Cardiac muscle cell (in vitro differentiated cells and primary cell): ENCODE measurements around the gene STK10. TPM values are rescaled to one million over a fixed set of nuclear protein-coding genes. Genes with fewer than 3 reads are reported as not detected.

Source experiments
- DNase-seq, 2 donors: peaks; one replicate each; pipeline versions ENCODE4 v3.0.0 to v3.0.0-alpha.2; 2010 to 2017; ENCODE audit warnings: low read depth in 1 of 2, low spot score in 1 of 2
- H3K27ac ChIP-seq: fragments of 200-600 bp; sonication (generic); 2 replicates; pipeline ENCODE4 v1.5.1; 2016
- H3K27me3 ChIP-seq: fragments of 200-600 bp; sonication (generic); 2 replicates; pipeline ENCODE4 v1.6.0; 2016; ENCODE audit warnings: control low read depth
- H3K36me3 ChIP-seq: fragments of 200-600 bp; sonication (generic); 2 replicates; pipeline ENCODE4 v1.5.1; 2016; ENCODE audit warnings: control low read depth
- H3K4me1 ChIP-seq: fragments of 200-600 bp; sonication (generic); 2 replicates; pipeline ENCODE4 v1.8.1; 2017; ENCODE audit warnings: low read depth, mild to moderate bottlenecking, mixed run types
- H3K4me3 ChIP-seq: fragments of 200-600 bp; sonication (generic); 2 replicates; pipeline ENCODE4 v1.5.1; 2016; ENCODE audit warnings: mild to moderate bottlenecking
- H3K9me3 ChIP-seq: fragments of 200-600 bp; sonication (generic); 2 replicates; pipeline ENCODE4 v1.5.1; 2017; ENCODE audit warnings: low read depth, mild to moderate bottlenecking, control low read depth
- CTCF ChIP-seq: IDR thresholded peaks from 2 replicates; pipeline ENCODE4 v1.5.1; 2012; ENCODE audit warnings: low read depth, mild to moderate bottlenecking, low read length
- polyA plus RNA-seq: library from polyadenylated mRNA; unstranded; fragments of >200 nt; fragmentation: Nextera tagmentation; extraction: Ambion mirVana; gene quantifications from 2 replicates; pipeline ENCODE4 v1.2.1, GENCODE V29; 2016
- total RNA-seq: library from RNA; depleted of rRNA; stranded (reverse); fragments of >200 nt; gene quantifications from 2 replicates; pipeline ENCODE4 v1.2.3, GENCODE V29; 2016

Gene STK10
- total and polyA plus RNA-seq, 2 experiments from 2014 or later: 10.8 to 16.4 TPM

GRCh38 chr5:172042183-172042582 lies 145.8 kb downstream of the STK10 start:
- no peak overlapping the region for H3K4me3 ChIP-seq
- H3K27me3 ChIP-seq: no peaks in the 10 kb centered on the region
- H3K4me1 ChIP-seq: no peaks in the 10 kb centered on the region
- TF ChIP-seq CTCF: no peak
- H3K36me3 ChIP-seq: no peaks in the 10 kb centered on the region
- no peak overlapping the region for H3K27ac ChIP-seq
- no peaks in the 10 kb centered on the region for H3K9me3 ChIP-seq
- no peak for DNase-seq

GRCh38 chr5:172038167-172038566 lies 149.9 kb downstream of the STK10 start:
- no peak for DNase-seq
- Histone ChIP-seq H3K36me3 (no peaks in the 10 kb centered on the region), H3K4me3 (no peak overlapping the region), H3K4me1 (no peaks in the 10 kb centered on the region), H3K27me3 (no peaks in the 10 kb centered on the region), H3K9me3 (no peaks in the 10 kb centered on the region), H3K27ac (no peak overlapping the region)
- no peak for TF ChIP-seq CTCF

- Histone ChIP-seq H3K4me1 (no peaks in the 10 kb centered on the region), H3K9me3 (no peaks in the 10 kb centered on the region), H3K4me3 (no peak overlapping the region), H3K27ac (no peak overlapping the region), H3K27me3 (no peaks in the 10 kb centered on the region), H3K36me3 (no peaks in the 10 kb centered on the region)
- DNase-seq: no peak
- TF ChIP-seq CTCF: no peak
Measured at GRCh38 chr5:172035049-172035448, 153.0 kb downstream of the STK10 start.

- Histone ChIP-seq H3K27ac (no peak overlapping the region), H3K4me1 (no peaks in the 10 kb centered on the region), H3K9me3 (no peaks in the 10 kb centered on the region), H3K36me3 (no peaks in the 10 kb centered on the region), H3K27me3 (no peaks in the 10 kb centered on the region), H3K4me3 (no peak overlapping the region)
- DNase-seq: no peak
- TF ChIP-seq CTCF: no peak
Measured at GRCh38 chr5:172031894-172032461, 156.0 kb downstream of the STK10 start.

GRCh38 chr5:172029876-172030275 lies 158.1 kb downstream of the STK10 start:
- no peak overlapping the region for H3K27ac ChIP-seq
- no peaks in the 10 kb centered on the region for H3K27me3 ChIP-seq
- no peak for TF ChIP-seq CTCF
- H3K4me3 ChIP-seq: no peak overlapping the region
- no peaks in the 10 kb centered on the region for H3K36me3 ChIP-seq
- no peaks in the 10 kb centered on the region for H3K9me3 ChIP-seq
- DNase-seq: no peak
- no peaks in the 10 kb centered on the region for H3K4me1 ChIP-seq

GRCh38 chr5:172028167-172028566 lies 159.9 kb downstream of the STK10 start:
- Histone ChIP-seq H3K4me1 (no peaks in the 10 kb centered on the region), H3K4me3 (no peak overlapping the region), H3K36me3 (no peaks in the 10 kb centered on the region), H3K27me3 (no peaks in the 10 kb centered on the region), H3K27ac (no peak overlapping the region), H3K9me3 (no peaks in the 10 kb centered on the region)
- no peak for DNase-seq
- TF ChIP-seq CTCF: no peak
